GM23248 (cell line): ENCODE measurements around the gene FKTN. TPM values are rescaled to one million over a fixed set of nuclear protein-coding genes. Genes with fewer than 3 reads are reported as not detected.

Source experiments
- DNase-seq: peaks from one replicate; pipeline ENCODE4 v3.0.0-alpha.2; 2015
- H2AFZ ChIP-seq: fragments of 200-600 bp; sonication (generic); 2 replicates; pipeline ENCODE4 v1.6.1; 2016; ENCODE audit warnings: antibody characterized with exemption
- H3F3A ChIP-seq: fragments of 200-600 bp; sonication (generic); 2 replicates; pipeline ENCODE4 v1.6.1; 2016; ENCODE audit warnings: mild to moderate bottlenecking, antibody characterized with exemption, mixed run types; ENCODE audit not compliant: insufficient read depth
- H3K27ac ChIP-seq: fragments of 200-600 bp; sonication (generic); 2 replicates; pipeline ENCODE4 v1.5.1; 2016; ENCODE audit warnings: mild to moderate bottlenecking
- H3K27me3 ChIP-seq: fragments of 200-600 bp; sonication (generic); replicated peaks from 2 replicates; pipeline ENCODE4 v1.6.1; 2016; ENCODE audit warnings: mild to moderate bottlenecking; ENCODE audit not compliant: insufficient read depth
- H3K36me3 ChIP-seq: fragments of 200-600 bp; sonication (generic); 2 replicates; pipeline ENCODE4 v1.6.1; 2016; ENCODE audit warnings: low read depth, mild to moderate bottlenecking
- H3K4me1 ChIP-seq: fragments of 200-600 bp; sonication (generic); 2 replicates; pipeline ENCODE4 v1.6.1; 2016; ENCODE audit warnings: mild to moderate bottlenecking; ENCODE audit not compliant: insufficient read depth
- H3K4me2 ChIP-seq: fragments of 200-600 bp; sonication (generic); one replicate; pipeline ENCODE4 v1.6.1; 2016; ENCODE audit warnings: mild to moderate bottlenecking; ENCODE audit not compliant: unreplicated experiment
- H3K4me3 ChIP-seq: fragments of 200-600 bp; sonication (generic); 2 replicates; pipeline ENCODE4 v1.5.1; 2016; ENCODE audit warnings: mild to moderate bottlenecking
- H3K79me2 ChIP-seq: fragments of 200-600 bp; sonication (generic); 2 replicates; pipeline ENCODE4 v1.6.1; 2016; ENCODE audit warnings: mild to moderate bottlenecking; ENCODE audit not compliant: insufficient read depth
- H3K9ac ChIP-seq: fragments of 200-600 bp; sonication (generic); 2 replicates; pipeline ENCODE4 v1.6.1; 2016; ENCODE audit warnings: mild to moderate bottlenecking
- H3K9me2 ChIP-seq: fragments of 200-600 bp; sonication (generic); 2 replicates; pipeline ENCODE4 v1.6.1; 2016; ENCODE audit warnings: mixed run types, mild to moderate bottlenecking, moderate library complexity; ENCODE audit not compliant: insufficient read depth
- H3K9me3 ChIP-seq: fragments of 200-600 bp; sonication (generic); one replicate; pipeline ENCODE4 v1.6.1; 2017; ENCODE audit warnings: low read depth
- H4K20me1 ChIP-seq: fragments of 200-600 bp; sonication (generic); 2 replicates; pipeline ENCODE4 v1.6.0; 2016; ENCODE audit not compliant: insufficient read depth
- EZH2 ChIP-seq: fragments of 200-600 bp; sonication (generic); IDR thresholded peaks from 2 replicates; pipeline ENCODE4 v1.6.1; 2018; ENCODE audit warnings: antibody characterized with exemption, mild to moderate bottlenecking; ENCODE audit not compliant: insufficient read depth, poor library complexity, severe bottlenecking
- EZH2phosphoT487 ChIP-seq: fragments of 200-600 bp; sonication (generic); IDR thresholded peaks from 2 replicates; pipeline ENCODE4 v1.6.1; 2018; ENCODE audit warnings: antibody characterized with exemption, moderate library complexity, mild to moderate bottlenecking, low read depth; ENCODE audit not compliant: insufficient read depth
- WGBS, 2 experiments: methylation state at CpG; one replicate each; pipeline ENCODE4 v1.1.6; 2015 to 2017; ENCODE audit warnings: low lambda C conversion rate in 2 of 2, low coverage in 1 of 2; ENCODE audit errors: missing lambda C conversion rate in 2 of 2; 5-methylcytosine and 5-hydroxymethylcytosine counted together
- in situ Hi-C: fragments of 300-500 bp; cut with MboI; formaldehyde crosslinking; loops from 2 replicates; pipeline ENCODE4 v1.15.0; 2020
- polyA plus RNA-seq: library from polyadenylated mRNA; unstranded; fragments of >200 nt; fragmentation: Nextera tagmentation; extraction: Ambion mirVana; gene quantifications from 2 replicates; pipeline ENCODE4 v1.2.1, GENCODE V29; 2016
- total RNA-seq: library from RNA; depleted of rRNA; stranded (reverse); fragments of >200 nt; shearing (Covaris generic); gene quantifications from 2 replicates; pipeline ENCODE4 v1.2.3, GENCODE V29; 2014

The FKTN gene
- total and polyA plus RNA-seq, 2 experiments from 2014 or later, result 13.9 to 40.7 TPM

DNA sequence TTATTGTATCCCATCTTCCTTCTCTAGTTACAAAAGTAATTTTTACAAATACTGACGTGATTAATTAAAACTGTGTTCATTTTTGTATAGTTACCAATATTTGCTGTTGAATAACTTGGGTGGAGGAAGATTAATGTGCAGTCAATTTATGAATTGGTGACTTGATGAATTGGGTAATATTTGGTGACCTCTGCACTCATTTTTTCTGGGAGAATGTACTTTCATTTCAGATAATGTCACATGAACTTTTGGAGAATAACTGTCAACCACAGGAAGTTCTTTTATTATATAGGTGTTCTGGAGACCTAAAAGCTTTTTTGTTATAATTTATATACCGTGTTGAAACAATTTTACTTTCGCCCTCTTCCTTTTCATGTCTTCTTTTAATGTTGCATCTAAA is 26.4 kb upstream of the FKTN start:
- in situ Hi-C loops, result no loop called here
- Histone ChIP-seq H3K4me1 (peaks cover 8% of the 10 kb centered on the region), H3K4me2 (no peak overlapping the region), H3K9ac (no peak overlapping the region), H3K27me3 (no peaks in the 10 kb centered on the region), H4K20me1 (no peaks in the 10 kb centered on the region), H3K9me2 (no peaks in the 10 kb centered on the region), H3K4me3 (no peak overlapping the region), H3F3A (peaks cover 31% of the 10 kb centered on the region), H2AFZ (no peak overlapping the region), H3K79me2 (no peaks in the 10 kb centered on the region), H3K36me3 (peaks cover 25% of the 10 kb centered on the region), H3K9me3 (no peaks in the 10 kb centered on the region), H3K27ac (no peak overlapping the region)
- DNase-seq, result no peak
- TF ChIP-seq EZH2phosphoT487 (no peak), EZH2 (no peak)
- 80 to 82% methylated on average over 3 of the region's 3 CpGs for WGBS, 2 experiments

DNA sequence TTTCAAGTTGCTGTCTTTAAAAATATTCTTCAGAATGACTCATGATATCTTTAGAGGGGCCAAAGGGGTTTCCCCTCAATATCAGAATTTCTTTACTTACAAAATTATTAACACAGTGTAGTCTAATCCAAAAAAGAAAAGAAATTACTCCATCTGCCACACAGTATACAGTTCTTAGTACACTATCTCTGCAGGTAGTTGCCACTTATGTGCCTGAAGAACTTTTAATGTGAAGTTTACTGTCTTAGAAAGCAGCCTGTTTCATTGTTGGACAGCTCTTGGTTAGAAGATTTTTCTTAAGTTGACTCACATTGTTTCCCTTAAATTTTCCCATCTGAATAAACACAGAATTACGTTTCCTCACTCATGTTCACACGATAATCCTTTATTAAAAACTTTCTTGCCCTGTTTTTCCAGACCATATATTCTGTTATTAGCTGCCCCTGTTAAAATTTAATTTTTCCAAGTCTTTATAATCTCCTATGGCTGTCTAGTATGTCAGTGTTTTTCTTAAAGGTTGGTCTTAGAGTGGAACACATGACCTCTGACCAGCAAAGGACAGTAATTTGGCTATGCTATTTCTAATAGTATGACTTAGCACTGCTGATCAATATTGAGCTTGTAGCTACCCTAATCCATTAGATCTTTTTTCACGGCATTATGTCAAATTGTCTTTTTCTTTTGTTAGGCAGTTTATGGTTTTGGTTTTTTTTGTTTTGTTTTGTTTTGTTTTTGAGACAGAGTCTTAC is 21.8 kb upstream of the FKTN start:
- H3K27me3 ChIP-seq, result no peaks in the 10 kb centered on the region
- H4K20me1 ChIP-seq, result no peaks in the 10 kb centered on the region
- H3K9me3 ChIP-seq, result no peaks in the 10 kb centered on the region
- H3K4me2 ChIP-seq, result no peak overlapping the region
- DNase-seq, result no peak
- H3K9ac ChIP-seq, result no peak overlapping the region
- H3K4me3 ChIP-seq, result no peak overlapping the region
- 96 to 97% methylated on average over 3 of the region's 3 CpGs for WGBS, 2 experiments
- peaks cover 26% of the 10 kb centered on the region for H3K36me3 ChIP-seq
- H3K4me1 ChIP-seq, result peaks cover 8% of the 10 kb centered on the region
- in situ Hi-C loops, result no loop called here
- TF ChIP-seq EZH2phosphoT487 (no peak), EZH2 (no peak)
- H3K79me2 ChIP-seq, result no peaks in the 10 kb centered on the region
- H3K27ac ChIP-seq, result no peak overlapping the region
- peaks cover 19% of the 10 kb centered on the region for H3F3A ChIP-seq
- H3K9me2 ChIP-seq, result no peaks in the 10 kb centered on the region
- H2AFZ ChIP-seq, result no peak overlapping the region

DNA sequence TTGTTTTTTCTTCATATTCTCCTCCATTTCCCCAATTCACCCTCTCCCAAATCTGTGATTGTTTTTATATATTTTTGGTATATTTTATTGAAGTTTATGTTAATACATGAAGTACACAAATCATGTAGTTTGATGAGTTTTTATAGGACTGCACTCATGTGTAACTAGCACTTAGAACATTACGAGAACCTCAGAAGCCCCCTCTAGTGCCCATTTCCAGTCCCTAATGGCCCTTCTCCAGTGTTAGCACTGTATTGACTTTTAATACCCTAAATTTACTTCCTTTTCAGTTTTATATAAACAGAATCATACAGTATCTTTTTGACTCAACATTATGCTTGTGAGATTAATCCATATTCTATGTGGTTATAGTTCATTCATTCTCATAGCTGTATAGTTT is 18.5 kb upstream of the FKTN start:
- whole genome bisulfite sequencing, 2 experiments, result 97 to 100% methylated on average over 1 of the region's 1 CpG

DNA sequence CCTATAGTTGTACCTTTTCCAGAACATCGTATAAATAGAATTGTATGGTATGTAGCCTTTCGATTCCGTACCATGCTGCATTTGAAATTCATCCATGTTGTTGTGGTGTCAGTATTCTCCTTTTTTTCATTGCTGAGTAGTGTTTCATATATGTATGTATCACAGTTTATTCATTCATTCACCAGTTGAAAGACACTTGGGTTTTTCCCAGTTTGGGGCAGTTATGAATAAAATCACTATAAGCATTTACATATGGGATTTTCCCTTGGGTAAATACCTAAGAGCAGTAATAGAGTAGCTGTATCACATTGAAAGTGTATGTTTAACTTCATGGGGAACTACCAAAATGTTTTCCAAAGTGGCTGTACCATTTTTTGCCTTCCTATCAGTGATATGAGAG is 16.1 kb upstream of the FKTN start:
- 98% methylated on average over 3 of the region's 3 CpGs for WGBS, 2 experiments

More for the DNA sequence above, 18.5 kb upstream of the FKTN start:
- Histone ChIP-seq H4K20me1 (no peaks in the 10 kb centered on the region), H3K9me3 (no peaks in the 10 kb centered on the region), H3K27ac (no peak overlapping the region), H3K9ac (no peak overlapping the region), H3K79me2 (no peaks in the 10 kb centered on the region), H2AFZ (no peak overlapping the region), H3K4me2 (no peak overlapping the region), H3K36me3 (peaks cover 26% of the 10 kb centered on the region), H3K27me3 (no peaks in the 10 kb centered on the region), H3K4me1 (no peaks in the 10 kb centered on the region), H3F3A (no peaks in the 10 kb centered on the region), H3K4me3 (no peak overlapping the region), H3K9me2 (no peaks in the 10 kb centered on the region)
- peak; percentile 7 for DNase-seq
- TF ChIP-seq EZH2, result no peak
- in situ Hi-C loops, result no loop called here

More for the DNA sequence above, 16.1 kb upstream of the FKTN start:
- no peak for DNase-seq
- no peak for TF ChIP-seq EZH2
- no peak for TF ChIP-seq EZH2phosphoT487
- Histone ChIP-seq H3K4me3 (no peak overlapping the region), H2AFZ (no peak overlapping the region), H4K20me1 (no peaks in the 10 kb centered on the region), H3K36me3 (peaks cover 11% of the 10 kb centered on the region; the same call in 1 of the 2 replicates), H3K27me3 (no peaks in the 10 kb centered on the region), H3K4me1 (no peaks in the 10 kb centered on the region), H3K9me2 (no peaks in the 10 kb centered on the region), H3K79me2 (no peaks in the 10 kb centered on the region), H3F3A (no peaks in the 10 kb centered on the region), H3K9ac (no peak overlapping the region), H3K9me3 (no peaks in the 10 kb centered on the region), H3K4me2 (no peak overlapping the region), H3K27ac (no peak overlapping the region)
- in situ Hi-C loops, result no loop called here
